Stimulated activated naive CD8-positive, alpha-beta T cell treated with anti-CD3 and anti-CD28 coated beads, Interleukin-15, Interleukin-2, amounts not matched to agents 100 ng/mL and 50 ng/mL, for 24 hours (primary cell): ENCODE data around the gene OCRL.

Experiments
- H3K27ac Mint-ChIP-seq: one replicate; pipeline ENCODE4 v1.8.0; 2021; ENCODE audit warnings: mild to moderate bottlenecking, mixed read lengths
- H3K27me3 Mint-ChIP-seq: one replicate; pipeline ENCODE4 v1.8.0; 2021; ENCODE audit warnings: mixed read lengths
- H3K36me3 Mint-ChIP-seq: one replicate; pipeline ENCODE4 v1.8.0; 2021; ENCODE audit warnings: low read depth, mixed read lengths
- H3K4me1 Mint-ChIP-seq: one replicate; pipeline ENCODE4 v1.8.0; 2021; ENCODE audit warnings: low read depth, mixed read lengths
- H3K4me3 Mint-ChIP-seq: one replicate; pipeline ENCODE4 v1.8.0; 2021; ENCODE audit warnings: mild to moderate bottlenecking, mixed read lengths
- H3K9me3 Mint-ChIP-seq: one replicate; pipeline ENCODE4 v1.8.0; 2021; ENCODE audit warnings: mixed read lengths

The OCRL gene

GRCh38 chrX:129540068-129540653 is at the start of gene OCRL:
OCRL (plus strand) TSS chrX:129540259; CDS start chrX:129540440, 181 bp downstream.
- Mint-ChIP-seq H3K4me3 (peak within 1 kb of the TSS; percentile 69), H3K27ac (no peak within 1 kb of the TSS), H3K27me3 (no peaks in the 10 kb centered on the region)

GRCh38 chrX:129490330-129490729 is 49.7 kb upstream of the OCRL start:
- Mint-ChIP-seq H3K9me3 (no peaks in the 10 kb centered on the region), H3K4me3 (no peak overlapping the region), H3K36me3 (no peaks in the 10 kb centered on the region), H3K27me3 (no peaks in the 10 kb centered on the region), H3K27ac (no peak overlapping the region), H3K4me1 (no peaks in the 10 kb centered on the region)

More at GRCh38 chrX:129540068-129540653, at the start of gene OCRL:
- Mint-ChIP-seq H3K9me3 (no peaks in the 10 kb centered on the region), H3K4me1 (peaks cover 1% of the 10 kb centered on the region), H3K36me3 (no peaks in the 10 kb centered on the region)

- Mint-ChIP-seq H3K9me3 (no peaks in the 10 kb centered on the region), H3K4me3 (no peak overlapping the region), H3K27me3 (no peaks in the 10 kb centered on the region), H3K27ac (no peak overlapping the region), H3K36me3 (no peaks in the 10 kb centered on the region), H3K4me1 (peaks cover 13% of the 10 kb centered on the region)
Observed at GRCh38 chrX:129493643-129494042, 46.4 kb upstream of the OCRL start.

GRCh38 chrX:129494887-129495286 is 45.2 kb upstream of the OCRL start:
- H3K36me3 Mint-ChIP-seq: no peaks in the 10 kb centered on the region
- no peak overlapping the region for H3K27ac Mint-ChIP-seq
- H3K4me1 Mint-ChIP-seq: peaks cover 13% of the 10 kb centered on the region
- no peak overlapping the region for H3K4me3 Mint-ChIP-seq
- H3K27me3 Mint-ChIP-seq: no peaks in the 10 kb centered on the region
- no peaks in the 10 kb centered on the region for H3K9me3 Mint-ChIP-seq

- Mint-ChIP-seq H3K9me3 (no peaks in the 10 kb centered on the region), H3K27ac (no peak overlapping the region), H3K4me3 (no peak overlapping the region), H3K36me3 (no peaks in the 10 kb centered on the region), H3K27me3 (no peaks in the 10 kb centered on the region), H3K4me1 (peaks cover 13% of the 10 kb centered on the region)
Observed at GRCh38 chrX:129495900-129496299, 44.2 kb upstream of the OCRL start.

- Mint-ChIP-seq H3K27ac (no peak overlapping the region), H3K27me3 (no peaks in the 10 kb centered on the region), H3K36me3 (no peaks in the 10 kb centered on the region), H3K4me1 (peaks cover 13% of the 10 kb centered on the region), H3K9me3 (no peaks in the 10 kb centered on the region), H3K4me3 (no peak overlapping the region)
Observed at GRCh38 chrX:129496625-129497024, 43.4 kb upstream of the OCRL start.

- Mint-ChIP-seq H3K27ac (no peak overlapping the region), H3K9me3 (no peaks in the 10 kb centered on the region), H3K27me3 (no peaks in the 10 kb centered on the region), H3K4me3 (no peak overlapping the region), H3K4me1 (peaks cover 13% of the 10 kb centered on the region), H3K36me3 (no peaks in the 10 kb centered on the region)
Observed at GRCh38 chrX:129497146-129497843, 42.8 kb upstream of the OCRL start.

GRCh38 chrX:129510331-129510730 is 29.7 kb upstream of the OCRL start:
- H3K4me1 Mint-ChIP-seq: no peaks in the 10 kb centered on the region
- H3K4me3 Mint-ChIP-seq: no peak overlapping the region
- H3K9me3 Mint-ChIP-seq: no peaks in the 10 kb centered on the region
- H3K36me3 Mint-ChIP-seq: no peaks in the 10 kb centered on the region
- no peaks in the 10 kb centered on the region for H3K27me3 Mint-ChIP-seq
- no peak overlapping the region for H3K27ac Mint-ChIP-seq

GRCh38 chrX:129511689-129512088 is 28.4 kb upstream of the OCRL start:
- Mint-ChIP-seq H3K9me3 (no peaks in the 10 kb centered on the region), H3K36me3 (no peaks in the 10 kb centered on the region), H3K27me3 (no peaks in the 10 kb centered on the region), H3K4me3 (no peak overlapping the region), H3K27ac (no peak overlapping the region), H3K4me1 (no peaks in the 10 kb centered on the region)

- H3K27ac Mint-ChIP-seq: no peak overlapping the region
- H3K4me3 Mint-ChIP-seq: no peak overlapping the region
- no peaks in the 10 kb centered on the region for H3K9me3 Mint-ChIP-seq
- H3K4me1 Mint-ChIP-seq: no peaks in the 10 kb centered on the region
- no peaks in the 10 kb centered on the region for H3K36me3 Mint-ChIP-seq
- no peaks in the 10 kb centered on the region for H3K27me3 Mint-ChIP-seq
Observed at GRCh38 chrX:129512409-129512808, 27.6 kb upstream of the OCRL start.

GRCh38 chrX:129516402-129516801 is 23.7 kb upstream of the OCRL start:
- no peak overlapping the region for H3K4me3 Mint-ChIP-seq
- H3K36me3 Mint-ChIP-seq: no peaks in the 10 kb centered on the region
- H3K4me1 Mint-ChIP-seq: no peaks in the 10 kb centered on the region
- H3K27ac Mint-ChIP-seq: no peak overlapping the region
- H3K9me3 Mint-ChIP-seq: no peaks in the 10 kb centered on the region
- H3K27me3 Mint-ChIP-seq: peaks cover 3% of the 10 kb centered on the region

- H3K27me3 Mint-ChIP-seq: peaks cover 14% of the 10 kb centered on the region
Observed at GRCh38 chrX:129520151-129520550, 19.9 kb upstream of the OCRL start.

GRCh38 chrX:129522184-129523078 is 17.6 kb upstream of the OCRL start:
- Mint-ChIP-seq H3K4me1 (no peaks in the 10 kb centered on the region), H3K27me3 (peaks cover 14% of the 10 kb centered on the region), H3K36me3 (no peaks in the 10 kb centered on the region), H3K4me3 (peak overlapping the region; percentile 78), H3K9me3 (no peaks in the 10 kb centered on the region), H3K27ac (no peak overlapping the region)

More at GRCh38 chrX:129520151-129520550, 19.9 kb upstream of the OCRL start:
- no peaks in the 10 kb centered on the region for H3K36me3 Mint-ChIP-seq
- H3K9me3 Mint-ChIP-seq: no peaks in the 10 kb centered on the region
- H3K4me3 Mint-ChIP-seq: no peak overlapping the region
- H3K4me1 Mint-ChIP-seq: no peaks in the 10 kb centered on the region
- no peak overlapping the region for H3K27ac Mint-ChIP-seq

- peaks cover 14% of the 10 kb centered on the region for H3K27me3 Mint-ChIP-seq
- H3K27ac Mint-ChIP-seq: no peak within 1 kb of the TSS
- H3K36me3 Mint-ChIP-seq: no peaks in the 10 kb centered on the region
- no peaks in the 10 kb centered on the region for H3K9me3 Mint-ChIP-seq
- peak within 1 kb of the TSS; percentile 78 for H3K4me3 Mint-ChIP-seq
- H3K4me1 Mint-ChIP-seq: no peaks in the 10 kb centered on the region
Observed at GRCh38 chrX:129523079-129523911, 16.8 kb upstream of the OCRL start, which contains the start of gene SMARCA1. SMARCA1 (minus strand) TSS chrX:129523490; CDS start chrX:129523370, 120 bp downstream.
